ENCODE measurements around the gene GPX8.
A peak's percentile ranks its signal among the peaks of the same experiment; 100 is the strongest.

GPX8 gene

DNA sequence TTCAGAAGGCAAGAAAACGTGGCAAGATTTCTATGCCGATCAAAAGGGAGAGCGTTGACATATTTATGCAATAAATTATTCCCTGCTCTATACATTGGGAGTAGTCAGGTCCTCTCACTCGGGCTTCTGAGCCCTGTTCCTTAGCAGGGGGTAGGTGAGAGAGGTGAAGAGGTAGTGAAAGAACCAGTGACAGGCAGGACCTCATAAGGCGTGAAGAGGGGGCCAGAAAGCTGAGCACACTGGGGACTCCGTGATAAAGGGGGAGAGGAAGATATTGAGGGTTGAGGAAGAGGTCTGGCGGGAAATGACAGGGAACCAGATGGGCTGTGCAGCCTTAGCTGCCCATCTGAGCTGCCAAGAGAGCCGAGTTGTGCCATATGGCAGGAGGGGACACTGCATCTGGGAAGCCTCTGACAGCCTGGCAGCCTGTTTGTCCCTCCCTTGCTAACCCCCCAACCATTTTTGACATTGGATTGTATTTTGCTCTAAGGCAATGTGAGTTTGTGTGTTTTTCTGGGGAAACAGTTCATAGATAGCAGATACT lies 13.8 kb downstream of the GPX8 start:
- H3K9me3 ChIP-seq (ENCODE audit: severe bottlenecking): no peaks in the 10 kb centered on the region
- no peaks in the 10 kb centered on the region for H3K27me3 ChIP-seq (ENCODE audit: insufficient read depth, low read depth, severe bottlenecking)
- H3K27ac ChIP-seq: peak overlapping the region; percentile 82
- H3K36me3 ChIP-seq: no peaks in the 10 kb centered on the region
- TF ChIP-seq, protein P1, sequence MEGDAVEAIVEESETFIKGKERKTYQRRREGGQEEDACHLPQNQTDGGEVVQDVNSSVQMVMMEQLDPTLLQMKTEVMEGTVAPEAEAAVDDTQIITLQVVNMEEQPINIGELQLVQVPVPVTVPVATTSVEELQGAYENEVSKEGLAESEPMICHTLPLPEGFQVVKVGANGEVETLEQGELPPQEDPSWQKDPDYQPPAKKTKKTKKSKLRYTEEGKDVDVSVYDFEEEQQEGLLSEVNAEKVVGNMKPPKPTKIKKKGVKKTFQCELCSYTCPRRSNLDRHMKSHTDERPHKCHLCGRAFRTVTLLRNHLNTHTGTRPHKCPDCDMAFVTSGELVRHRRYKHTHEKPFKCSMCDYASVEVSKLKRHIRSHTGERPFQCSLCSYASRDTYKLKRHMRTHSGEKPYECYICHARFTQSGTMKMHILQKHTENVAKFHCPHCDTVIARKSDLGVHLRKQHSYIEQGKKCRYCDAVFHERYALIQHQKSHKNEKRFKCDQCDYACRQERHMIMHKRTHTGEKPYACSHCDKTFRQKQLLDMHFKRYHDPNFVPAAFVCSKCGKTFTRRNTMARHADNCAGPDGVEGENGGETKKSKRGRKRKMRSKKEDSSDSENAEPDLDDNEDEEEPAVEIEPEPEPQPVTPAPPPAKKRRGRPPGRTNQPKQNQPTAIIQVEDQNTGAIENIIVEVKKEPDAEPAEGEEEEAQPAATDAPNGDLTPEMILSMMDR (IDR thresholded peaks at IDR 0.05; ENCODE audit: low read depth, low read length): no peak
- H3K4me3 ChIP-seq (ENCODE audit: low read depth, low read length): peak overlapping the region; percentile 47
- DNase-seq: peak; percentile 63

DNA sequence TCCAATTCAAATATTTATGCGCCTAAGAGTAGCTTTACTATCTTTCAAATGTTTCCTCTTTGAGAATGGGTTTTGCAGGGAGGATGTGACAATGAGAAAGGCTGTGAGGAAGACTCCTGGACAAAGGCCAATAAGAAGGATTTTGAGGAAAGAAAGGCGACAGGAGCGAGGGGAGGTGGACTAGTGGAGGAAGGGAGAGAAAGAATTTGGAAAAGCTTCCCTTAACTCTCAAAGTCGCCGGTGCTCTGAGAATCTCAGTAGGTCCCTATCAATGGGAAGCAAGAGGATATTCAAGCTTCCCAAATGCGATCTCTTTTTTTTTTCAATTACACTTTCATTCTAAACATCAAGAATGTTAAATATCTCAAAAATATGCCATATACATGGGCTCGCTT lies 15.8 kb downstream of the GPX8 start:
- H3K4me3 ChIP-seq (ENCODE audit: low read depth, low read length): peak overlapping the region; percentile 37; the same call in 1 of the 2 replicates

DNA sequence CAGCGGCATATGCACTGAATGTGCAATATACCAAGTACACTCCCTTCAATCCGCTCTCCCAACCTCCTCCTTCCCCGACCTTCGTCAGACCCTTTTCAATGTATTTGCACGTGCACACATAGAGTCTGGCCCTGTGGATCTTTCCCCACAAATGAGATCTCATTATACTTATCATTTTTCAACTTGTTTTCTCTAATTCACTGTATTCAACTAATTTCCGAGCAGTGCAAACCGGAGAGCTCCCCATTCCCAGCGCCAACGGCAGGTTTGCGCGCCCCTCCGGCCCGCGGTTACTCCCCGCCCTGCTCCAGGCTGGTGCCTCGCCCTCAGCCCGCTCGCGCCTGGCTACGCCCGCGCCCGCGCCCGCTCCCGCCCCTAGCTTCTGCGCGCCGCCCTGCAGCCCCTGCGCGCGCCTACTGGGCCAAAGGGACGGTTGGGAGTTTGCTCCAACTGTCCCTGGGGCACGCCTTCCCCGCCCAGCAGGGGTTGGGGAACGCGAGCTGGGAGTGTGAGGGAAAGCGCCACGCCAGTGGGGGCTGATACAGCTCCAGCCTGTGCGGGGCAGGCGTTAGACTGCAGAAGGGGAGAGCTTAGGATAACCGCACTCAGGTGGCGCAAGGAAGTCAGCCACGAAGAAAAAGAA lies 16.3 kb downstream of the GPX8 start:
- peak; percentile 90 for DNase-seq
- no peaks in the 10 kb centered on the region for H3K36me3 ChIP-seq
- no peak overlapping the region for H3K27ac ChIP-seq
- no peaks in the 10 kb centered on the region for H3K27me3 ChIP-seq (ENCODE audit: insufficient read depth, low read depth, severe bottlenecking)
- TF ChIP-seq, protein P1 (IDR thresholded peaks at IDR 0.05; ENCODE audit: low read depth, low read length): no peak
- H3K9me3 ChIP-seq (ENCODE audit: severe bottlenecking): no peaks in the 10 kb centered on the region
- peak overlapping the region; percentile 37 for H3K4me3 ChIP-seq (ENCODE audit: low read depth, low read length)

More for the DNA sequence above, 15.8 kb downstream of the GPX8 start:
- Histone ChIP-seq H3K27ac (no peak overlapping the region), H3K27me3 (ENCODE audit: insufficient read depth, low read depth, severe bottlenecking) (no peaks in the 10 kb centered on the region), H3K9me3 (ENCODE audit: severe bottlenecking) (no peaks in the 10 kb centered on the region), H3K36me3 (no peaks in the 10 kb centered on the region)
- DNase-seq: no peak
- TF ChIP-seq, protein P1 (IDR thresholded peaks at IDR 0.05; ENCODE audit: low read depth, low read length): no peak

DNA sequence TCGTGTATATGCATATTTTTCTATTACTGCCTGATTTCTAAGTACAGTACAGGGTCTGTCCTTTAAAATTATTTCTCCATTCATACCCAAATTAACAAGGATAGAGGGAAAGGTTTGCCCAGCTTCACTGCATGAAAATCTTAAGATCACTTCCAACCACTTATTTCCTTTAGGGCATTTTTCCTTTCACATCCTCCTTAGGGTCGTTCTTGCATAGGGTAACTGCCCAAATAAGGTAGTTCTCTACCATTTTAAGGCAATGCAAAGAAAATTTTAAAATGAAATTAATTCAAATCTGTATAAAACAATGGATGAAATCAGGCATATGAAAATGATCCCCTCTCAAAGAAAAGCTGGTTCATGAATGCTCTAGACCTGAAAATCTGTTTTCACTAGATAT lies 17.1 kb downstream of the GPX8 start:
- H3K27ac ChIP-seq: no peak overlapping the region
- TF ChIP-seq, protein P1 (IDR thresholded peaks at IDR 0.05; ENCODE audit: low read depth, low read length): no peak
- H3K36me3 ChIP-seq: no peaks in the 10 kb centered on the region
- H3K9me3 ChIP-seq (ENCODE audit: severe bottlenecking): no peaks in the 10 kb centered on the region
- H3K27me3 ChIP-seq (ENCODE audit: insufficient read depth, low read depth, severe bottlenecking): no peaks in the 10 kb centered on the region
- H3K4me3 ChIP-seq (ENCODE audit: low read depth, low read length): no peak overlapping the region
- DNase-seq: no peak

DNA sequence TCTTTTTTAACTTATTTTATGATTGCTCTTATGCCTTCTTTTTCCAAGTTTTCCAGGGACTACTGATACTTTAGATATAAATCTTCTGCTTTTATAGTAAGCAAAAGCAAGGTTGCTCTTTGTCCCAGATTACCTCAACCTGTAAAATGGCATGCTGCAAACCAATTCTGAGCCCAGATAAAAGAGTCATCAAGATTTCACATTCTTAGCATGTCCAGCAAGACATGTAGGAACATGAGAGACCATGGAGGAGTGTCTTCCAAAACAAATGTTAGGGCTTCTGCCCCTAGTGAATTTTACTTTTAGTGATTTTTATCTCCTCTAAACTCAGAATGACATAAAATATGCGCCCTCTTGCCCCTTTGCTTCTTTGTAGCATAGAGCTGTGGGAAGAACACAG lies 20.0 kb downstream of the GPX8 start:
- Histone ChIP-seq H3K9me3 (ENCODE audit: severe bottlenecking) (no peaks in the 10 kb centered on the region), H3K36me3 (no peaks in the 10 kb centered on the region), H3K27ac (no peak overlapping the region), H3K4me3 (ENCODE audit: low read depth, low read length) (no peak overlapping the region), H3K27me3 (ENCODE audit: insufficient read depth, low read depth, severe bottlenecking) (no peaks in the 10 kb centered on the region)
- TF ChIP-seq, protein P1 (IDR thresholded peaks at IDR 0.05; ENCODE audit: low read depth, low read length): no peak
- DNase-seq: no peak

DNA sequence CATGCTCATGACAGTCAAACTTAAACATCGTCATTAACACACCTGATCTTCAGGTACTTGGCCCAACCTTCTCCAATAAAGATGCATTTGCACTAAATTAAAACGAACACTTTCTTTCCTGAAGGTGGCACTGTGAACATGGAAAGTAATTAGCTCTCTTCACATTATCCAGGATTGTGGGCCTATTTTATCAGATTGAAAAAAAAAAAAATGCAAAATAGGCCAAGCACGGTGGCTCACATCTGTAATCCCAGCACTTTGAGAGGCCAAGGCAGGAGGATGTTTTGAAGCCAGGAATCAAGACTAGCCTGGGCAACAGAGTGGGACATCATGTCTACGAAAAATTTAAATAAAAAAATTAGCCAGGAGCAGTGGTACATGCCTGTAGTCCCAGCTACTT lies 27.4 kb downstream of the GPX8 start:
- H3K36me3 ChIP-seq: no peaks in the 10 kb centered on the region
- no peaks in the 10 kb centered on the region for H3K27me3 ChIP-seq (ENCODE audit: insufficient read depth, low read depth, severe bottlenecking)
- no peak overlapping the region for H3K27ac ChIP-seq
- TF ChIP-seq, protein P1 (IDR thresholded peaks at IDR 0.05; ENCODE audit: low read depth, low read length): peak; percentile 40; the same call in 1 of the 2 replicates
- no peak overlapping the region for H3K4me3 ChIP-seq (ENCODE audit: low read depth, low read length)
- no peaks in the 10 kb centered on the region for H3K9me3 ChIP-seq (ENCODE audit: severe bottlenecking)
- no peak for DNase-seq
